Urinary bladder (tissue), 4 donors: ENCODE data around the gene TF. TPM values are rescaled to one million over a fixed set of nuclear protein-coding genes. Genes with fewer than 3 reads are reported as not detected.

Experiments
- DNase-seq: peaks from one replicate; pipeline ENCODE4 v3.0.0-alpha.2; 2015; ENCODE audit errors: extremely low spot score
- H3K27ac ChIP-seq: one replicate; pipeline ENCODE4 v1.5.1; 2013; ENCODE audit warnings: low read depth, mild to moderate bottlenecking, moderate library complexity
- H3K36me3 ChIP-seq: one replicate; pipeline ENCODE4 v1.6.1; 2013; ENCODE audit warnings: mild to moderate bottlenecking, moderate library complexity; ENCODE audit not compliant: insufficient read depth
- H3K4me1 ChIP-seq: one replicate; pipeline ENCODE4 v1.6.1; 2013; ENCODE audit warnings: mild to moderate bottlenecking, moderate library complexity; ENCODE audit not compliant: insufficient read depth
- H3K4me3 ChIP-seq: one replicate; pipeline ENCODE4 v1.5.1; 2013; ENCODE audit warnings: low read depth, low read length
- WGBS: extraction: QIAGEN DNeasy Blood & Tissue Kit; methylation state at CpG from one replicate; pipeline ENCODE4 v1.1.7; 2013; 5-methylcytosine and 5-hydroxymethylcytosine counted together
- polyA plus RNA-seq: library from polyadenylated mRNA; stranded (reverse); fragments of 200-250 nt; gene quantifications from one replicate; pipeline ENCODE4 v1.2.3, GENCODE V29; 2013
- total RNA-seq: library from RNA; depleted of rRNA; stranded (reverse); fragments of >200 nt; gene quantifications from one replicate; pipeline ENCODE4 v1.2.3, GENCODE V29; 2014
- donor health status: healthy with polysubstance abuse.
- donor health status: healthy.

Gene TF
- total RNA-seq (1.2 TPM), polyA plus RNA-seq (6.1 TPM)

DNA sequence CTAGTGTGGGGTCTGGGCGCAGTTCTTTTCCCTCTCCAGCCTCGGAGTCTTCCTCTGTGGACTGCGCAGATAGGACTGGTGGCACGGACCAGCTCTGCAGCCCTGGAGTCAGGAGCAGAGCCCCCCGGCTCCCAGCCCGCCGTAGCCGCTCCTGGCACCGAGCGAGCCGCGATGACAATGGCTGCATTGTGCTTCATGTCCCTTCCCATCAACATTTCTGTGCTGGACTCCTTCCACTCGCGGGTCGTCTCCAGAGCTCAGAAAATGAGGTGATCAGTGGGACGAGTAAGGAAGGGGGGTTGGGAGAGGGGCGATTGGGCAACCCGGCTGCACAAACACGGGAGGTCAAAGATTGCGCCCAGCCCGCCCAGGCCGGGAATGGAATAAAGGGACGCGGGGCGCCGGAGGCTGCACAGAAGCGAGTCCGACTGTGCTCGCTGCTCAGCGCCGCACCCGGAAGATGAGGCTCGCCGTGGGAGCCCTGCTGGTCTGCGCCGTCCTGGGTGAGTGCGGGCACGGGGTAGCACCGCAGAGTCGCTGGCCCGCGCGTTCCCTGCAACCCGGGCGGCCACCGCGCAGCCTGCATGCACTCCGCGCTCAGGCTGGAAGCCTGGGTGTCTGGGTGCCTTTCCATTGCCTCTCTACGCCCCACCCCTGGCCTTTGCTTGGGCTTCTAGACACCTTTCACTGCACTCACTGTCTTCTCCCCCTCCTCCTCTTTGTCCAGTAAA is at the start of gene TF:
TSS of gene TF (plus strand) at position 413 of the 731 bp plus-strand sequence. CDS start at position 461, 48 bp downstream.
- H3K4me3 ChIP-seq = no peak within 1 kb of the TSS

DNA sequence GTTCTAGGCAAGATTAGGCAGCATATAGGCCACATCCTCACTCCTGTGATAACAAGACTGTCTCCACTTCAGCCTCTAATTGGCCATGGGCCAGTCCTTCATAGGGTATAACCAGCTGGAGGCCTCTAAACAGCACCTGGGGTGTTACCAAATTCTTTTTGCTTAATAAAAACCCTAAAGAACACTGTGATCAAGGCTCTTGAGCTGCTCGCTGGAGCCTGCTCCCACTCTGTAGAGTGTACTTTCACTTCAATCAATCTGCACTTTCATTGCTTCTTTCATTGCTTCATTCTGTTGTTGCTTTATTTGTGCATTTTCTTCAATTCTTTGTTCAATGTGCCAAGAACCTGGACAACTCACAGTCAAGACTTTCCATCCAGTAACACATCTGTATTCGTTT is 48.2 kb upstream of the TF start:
- DNase-seq = no peak
- Histone ChIP-seq H3K4me1 (no peaks in the 10 kb centered on the region), H3K4me3 (no peak overlapping the region), H3K36me3 (no peaks in the 10 kb centered on the region), H3K27ac (no peak overlapping the region)
- 79% methylated on average over 2 of the region's 2 CpGs for WGBS

More for the DNA sequence above, at the start of gene TF:
- DNase-seq = no peak
- H3K36me3 ChIP-seq = no peaks in the 10 kb centered on the region
- no peak within 1 kb of the TSS for H3K27ac ChIP-seq
- WGBS = 6% methylated on average over 50 of the region's 50 CpGs
- no peaks in the 10 kb centered on the region for H3K4me1 ChIP-seq

DNA sequence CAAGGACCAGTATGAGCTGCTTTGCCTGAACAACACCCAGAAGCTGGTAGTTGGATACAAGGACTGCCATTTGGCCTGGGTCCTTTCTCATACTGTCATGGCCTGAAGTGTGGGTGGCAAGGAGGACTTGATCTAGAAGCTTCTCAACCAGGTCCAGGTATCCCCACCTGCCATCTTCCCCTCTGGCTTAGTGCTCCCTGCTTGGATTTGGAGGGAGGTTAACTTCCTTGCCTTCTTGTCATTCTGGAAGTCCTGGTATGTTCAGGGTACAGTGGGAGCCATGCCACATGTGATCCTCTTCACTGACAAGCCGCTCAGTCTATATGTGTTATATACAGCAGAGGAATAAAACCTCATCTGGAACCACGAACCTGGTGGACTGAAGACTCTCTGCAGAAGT is 46.7 kb upstream of the TF start:
- Histone ChIP-seq H3K36me3 (no peaks in the 10 kb centered on the region), H3K4me1 (no peaks in the 10 kb centered on the region), H3K27ac (no peak overlapping the region), H3K4me3 (no peak overlapping the region)
- WGBS = 72% methylated on average over 2 of the region's 2 CpGs
- no peak for DNase-seq

DNA sequence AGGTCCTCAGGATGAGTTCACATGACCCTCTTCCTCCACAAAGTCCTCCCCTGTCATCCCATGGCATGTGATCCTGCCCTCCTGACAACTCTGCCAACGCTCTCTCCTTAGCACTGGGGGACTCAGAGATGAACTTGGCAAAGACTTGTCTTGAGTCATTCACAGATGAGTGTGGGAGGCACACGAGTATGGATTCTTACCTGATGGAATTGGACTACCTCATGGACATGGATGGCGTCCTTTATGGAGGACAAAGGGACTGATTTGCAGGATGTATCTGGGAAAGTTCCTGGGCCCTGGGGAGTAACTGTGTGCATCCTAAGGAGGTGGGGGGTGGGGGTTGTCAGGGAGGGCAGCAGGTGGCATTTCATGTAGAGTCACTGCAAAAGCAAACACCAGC is 46.3 kb upstream of the TF start:
- Histone ChIP-seq H3K4me1 (no peaks in the 10 kb centered on the region), H3K4me3 (no peak overlapping the region), H3K27ac (no peak overlapping the region), H3K36me3 (no peaks in the 10 kb centered on the region)
- 85% methylated on average over 3 of the region's 3 CpGs for WGBS
- no peak for DNase-seq

DNA sequence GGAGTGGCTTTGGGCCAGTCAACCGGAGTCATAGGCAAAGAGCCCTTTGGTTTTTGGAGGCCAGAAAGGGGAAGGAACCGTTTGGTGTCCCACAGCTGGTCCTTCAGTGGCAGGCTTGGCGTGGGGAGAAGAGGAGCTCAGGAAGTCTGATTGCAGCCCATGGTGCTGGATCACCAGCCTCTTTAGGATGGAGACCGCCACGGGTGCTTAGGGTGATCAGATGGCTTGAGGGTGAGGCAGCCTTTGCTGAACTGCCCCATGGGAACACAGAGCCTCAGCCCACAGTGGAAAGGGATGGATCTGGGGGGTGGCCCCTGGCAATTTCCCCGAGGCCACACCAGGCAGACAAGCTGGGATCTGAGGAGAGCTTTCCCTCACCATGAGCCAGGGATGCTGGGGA is 45.8 kb upstream of the TF start:
- DNase-seq = no peak
- Histone ChIP-seq H3K4me3 (no peak overlapping the region), H3K27ac (no peak overlapping the region), H3K4me1 (no peaks in the 10 kb centered on the region), H3K36me3 (no peaks in the 10 kb centered on the region)
- 86% methylated on average over 6 of the region's 6 CpGs for WGBS

DNA sequence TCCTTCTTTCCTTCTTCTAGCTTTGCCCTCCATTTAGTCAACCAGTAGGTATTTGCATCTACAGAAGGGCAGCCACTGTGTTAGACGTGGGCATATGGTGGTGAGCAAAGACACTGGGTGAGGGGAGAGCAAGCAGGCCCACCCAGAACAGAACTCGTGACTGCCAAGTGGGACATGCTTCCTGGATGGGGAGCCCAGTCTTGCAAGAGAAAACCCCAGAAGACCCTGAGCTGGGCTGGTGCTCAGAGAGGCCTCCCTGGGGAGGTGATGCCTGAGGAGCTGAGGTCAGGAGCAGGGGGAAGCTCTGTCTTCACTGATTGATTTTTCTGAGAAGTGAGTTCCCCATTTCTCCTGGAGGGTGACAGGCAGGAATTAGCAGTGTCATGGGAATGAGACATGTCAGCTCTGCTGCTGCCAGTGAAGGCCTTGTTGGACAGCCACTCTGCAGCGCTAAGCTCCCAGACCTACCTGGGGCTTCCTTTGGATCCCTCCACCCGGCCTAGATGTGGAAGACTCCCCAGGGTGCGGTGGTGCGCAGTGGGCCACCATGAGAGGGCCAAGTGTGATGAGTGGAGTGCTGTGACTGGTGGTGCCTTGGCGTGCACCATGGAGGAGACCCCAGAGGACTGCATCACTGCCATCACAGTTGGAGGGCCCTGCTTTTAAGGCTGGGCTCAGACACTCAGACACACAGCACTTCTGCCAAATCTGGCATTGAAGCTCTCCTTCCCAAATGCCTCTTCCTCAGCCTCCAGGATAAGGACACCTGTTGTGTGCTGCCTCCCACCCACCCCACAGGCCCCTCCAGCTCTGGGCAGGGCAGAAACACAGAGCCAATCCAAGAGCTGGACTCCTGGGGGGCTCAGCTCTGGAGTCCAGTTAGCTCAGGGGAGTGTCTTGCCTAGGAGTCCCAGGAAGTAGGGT is 44.5 kb upstream of the TF start:
- no peak overlapping the region for H3K4me3 ChIP-seq
- no peaks in the 10 kb centered on the region for H3K36me3 ChIP-seq
- H3K27ac ChIP-seq = no peak overlapping the region
- no peaks in the 10 kb centered on the region for H3K4me1 ChIP-seq
- no peak for DNase-seq
- 91% methylated on average over 7 of the region's 7 CpGs for WGBS

DNA sequence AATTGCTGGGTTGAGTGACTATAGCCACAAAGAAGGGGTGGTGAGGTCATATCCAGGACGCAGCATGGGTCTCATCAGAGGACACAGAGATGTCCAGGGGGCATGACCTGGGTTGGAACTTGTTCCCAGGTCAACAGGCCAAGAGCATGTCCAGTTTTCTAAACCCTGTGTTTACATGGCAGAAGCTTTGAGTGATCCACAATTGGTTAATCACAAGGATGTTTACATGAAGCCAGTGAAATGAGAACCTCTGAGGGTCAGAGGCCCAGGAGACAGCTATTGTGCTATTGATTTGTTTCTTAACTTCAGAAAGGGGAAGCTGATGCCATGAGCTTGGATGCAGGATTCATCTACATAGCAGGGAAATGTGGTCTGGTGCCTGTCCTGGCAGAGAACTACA is 42.3 kb upstream of the TF start:
- DNase-seq = no peak
- H3K4me3 ChIP-seq = no peak overlapping the region
- WGBS = 32% methylated on average over 1 of the region's 1 CpG

DNA sequence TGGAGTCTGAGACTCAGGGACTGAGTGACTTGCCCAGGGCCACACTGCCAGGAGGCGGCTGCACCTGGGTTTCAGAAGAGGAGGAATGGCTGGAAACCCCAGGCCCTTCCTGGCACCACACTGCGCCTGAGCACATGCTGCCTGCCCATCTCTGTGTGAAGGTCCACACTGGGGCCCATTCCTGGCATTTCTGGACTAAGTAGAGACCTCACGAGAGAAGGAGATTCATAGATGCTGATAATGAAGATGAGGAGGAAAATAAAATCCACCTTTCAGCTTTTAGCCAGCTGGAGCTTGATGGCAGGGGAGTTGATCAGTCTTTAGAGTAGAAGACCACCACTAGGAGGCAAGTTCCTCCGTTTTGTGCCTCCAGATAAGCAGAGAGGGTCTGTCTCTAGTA is 40.2 kb upstream of the TF start:
- 77% methylated on average over 4 of the region's 4 CpGs for WGBS

More for the DNA sequence above, 42.3 kb upstream of the TF start:
- H3K36me3 ChIP-seq = no peaks in the 10 kb centered on the region
- no peak overlapping the region for H3K27ac ChIP-seq
- no peaks in the 10 kb centered on the region for H3K4me1 ChIP-seq

DNA sequence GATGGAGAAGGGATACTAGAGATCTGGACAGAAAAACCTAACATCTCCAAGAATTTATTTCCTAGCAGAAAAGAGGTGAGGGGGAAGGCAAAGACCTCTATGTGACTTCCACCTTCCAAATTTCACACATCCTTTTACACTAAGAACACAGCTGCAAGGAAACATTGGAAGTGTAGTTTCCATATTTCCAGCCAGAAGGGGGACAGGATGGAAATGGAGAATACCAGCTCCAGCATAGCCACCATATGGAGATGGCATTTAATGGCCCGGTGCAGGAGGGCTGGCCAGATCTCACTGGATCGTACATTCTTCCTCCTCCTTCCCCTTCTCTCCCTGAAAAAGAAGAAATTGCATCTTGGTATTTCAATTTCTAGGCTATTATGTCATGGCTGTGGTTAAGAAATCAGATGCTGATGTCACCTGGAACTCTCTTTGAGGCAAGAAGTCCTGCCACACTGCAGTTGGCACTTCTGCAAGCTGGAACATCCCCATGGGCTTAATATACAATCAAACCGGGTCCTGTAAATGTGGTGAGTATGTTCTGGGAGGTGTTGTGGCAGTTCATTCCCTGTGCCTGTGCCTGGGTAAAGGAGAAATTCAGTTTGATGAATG is 36.9 kb upstream of the TF start:
- Histone ChIP-seq H3K4me3 (no peak overlapping the region), H3K36me3 (no peaks in the 10 kb centered on the region), H3K27ac (no peak overlapping the region), H3K4me1 (no peaks in the 10 kb centered on the region)
- WGBS = 87% methylated on average over 3 of the region's 3 CpGs
- DNase-seq = no peak

More for the DNA sequence above, 40.2 kb upstream of the TF start:
- no peaks in the 10 kb centered on the region for H3K4me1 ChIP-seq
- no peak for DNase-seq
- no peak overlapping the region for H3K4me3 ChIP-seq
- H3K36me3 ChIP-seq = no peaks in the 10 kb centered on the region
- H3K27ac ChIP-seq = no peak overlapping the region

DNA sequence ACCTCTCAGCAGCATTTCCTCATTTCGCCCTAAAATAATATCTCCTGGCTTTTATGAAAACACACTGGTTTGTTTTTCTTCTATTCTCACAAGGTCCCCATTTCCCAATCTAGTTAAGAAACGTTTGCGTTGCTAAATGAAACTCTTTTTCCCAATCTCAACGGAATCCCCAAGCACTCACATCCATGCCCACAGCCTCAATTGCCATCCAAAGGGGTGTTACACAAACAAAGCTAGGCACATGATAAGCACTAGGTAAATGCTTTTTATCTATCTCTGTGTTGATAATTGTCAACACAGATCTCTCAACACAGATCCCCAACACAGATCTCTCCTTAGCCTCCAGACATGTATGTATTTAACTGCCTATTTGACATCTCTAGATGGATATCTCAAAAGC is 35.2 kb upstream of the TF start:
- Histone ChIP-seq H3K27ac (no peak overlapping the region), H3K4me3 (no peak overlapping the region), H3K36me3 (no peaks in the 10 kb centered on the region), H3K4me1 (no peaks in the 10 kb centered on the region)
- 75% methylated on average over 4 of the region's 4 CpGs for WGBS
- no peak for DNase-seq

DNA sequence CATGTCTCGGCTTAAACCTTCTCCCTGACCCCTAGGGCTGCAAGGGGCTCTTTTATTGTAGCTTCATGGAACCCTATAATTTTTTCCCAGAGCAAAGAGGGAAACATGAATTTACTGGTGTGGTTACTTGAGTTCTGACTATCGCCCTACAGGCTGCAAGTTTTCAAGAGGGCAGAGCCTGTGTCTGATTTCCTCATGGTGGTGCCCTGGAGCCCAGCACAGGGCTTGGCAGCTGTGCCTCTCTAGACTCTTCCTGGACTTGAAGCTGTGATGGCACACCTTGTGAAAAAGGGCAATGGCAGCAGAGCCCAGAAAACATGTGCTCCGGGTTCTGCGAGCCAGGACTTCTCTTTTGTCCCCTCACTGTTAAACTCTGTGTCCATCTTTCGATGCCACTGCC is 34.2 kb upstream of the TF start:
- Histone ChIP-seq H3K27ac (no peak overlapping the region), H3K36me3 (no peaks in the 10 kb centered on the region), H3K4me1 (no peaks in the 10 kb centered on the region), H3K4me3 (no peak overlapping the region)
- 82% methylated on average over 5 of the region's 5 CpGs for WGBS
- no peak for DNase-seq

DNA sequence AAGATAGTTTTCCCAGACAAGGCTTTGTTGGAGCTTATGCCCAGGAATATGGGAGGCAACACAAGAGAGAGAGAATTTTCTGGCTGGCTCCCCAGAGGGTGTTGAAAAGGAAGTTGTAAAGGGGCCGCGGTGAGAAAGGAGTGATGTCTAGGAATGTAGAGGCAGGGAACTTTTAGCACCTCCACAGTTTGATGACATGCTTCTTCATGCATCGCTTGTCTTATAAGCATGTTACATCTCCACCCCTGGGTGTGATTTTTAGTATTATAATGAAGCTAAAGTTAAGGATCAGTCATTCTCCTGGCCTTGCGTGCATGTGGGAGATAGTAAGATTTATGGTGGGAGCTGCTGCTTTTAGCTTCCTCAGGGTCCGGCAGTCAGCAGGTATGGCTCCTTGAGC is 32.8 kb upstream of the TF start:
- WGBS = 77% methylated on average over 5 of the region's 5 CpGs
- Histone ChIP-seq H3K36me3 (no peaks in the 10 kb centered on the region), H3K4me3 (no peak overlapping the region), H3K4me1 (no peaks in the 10 kb centered on the region), H3K27ac (no peak overlapping the region)
- DNase-seq = no peak

DNA sequence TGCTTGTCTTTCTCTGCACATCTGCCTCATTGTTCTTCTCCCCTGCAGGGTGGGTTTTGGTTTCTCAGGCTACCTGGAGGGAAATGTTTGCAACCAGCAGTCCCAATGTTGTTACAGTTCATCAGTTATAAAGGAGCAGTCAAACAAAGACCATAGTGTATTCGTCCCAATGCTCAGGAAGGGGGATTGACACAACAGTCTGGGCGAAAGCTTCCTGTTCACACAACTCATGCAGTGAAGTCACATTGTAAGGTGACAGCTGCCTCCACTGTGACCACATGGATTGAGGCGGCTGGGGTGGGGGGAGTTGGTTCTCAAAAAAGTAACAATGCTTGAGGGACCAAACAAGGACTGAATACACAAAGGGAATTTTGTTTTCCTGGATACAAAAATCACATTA is 28.8 kb upstream of the TF start:
- no peak for DNase-seq
- 69% methylated on average over 3 of the region's 3 CpGs for WGBS
- Histone ChIP-seq H3K4me1 (no peaks in the 10 kb centered on the region), H3K4me3 (no peak overlapping the region), H3K27ac (no peak overlapping the region), H3K36me3 (no peaks in the 10 kb centered on the region)

DNA sequence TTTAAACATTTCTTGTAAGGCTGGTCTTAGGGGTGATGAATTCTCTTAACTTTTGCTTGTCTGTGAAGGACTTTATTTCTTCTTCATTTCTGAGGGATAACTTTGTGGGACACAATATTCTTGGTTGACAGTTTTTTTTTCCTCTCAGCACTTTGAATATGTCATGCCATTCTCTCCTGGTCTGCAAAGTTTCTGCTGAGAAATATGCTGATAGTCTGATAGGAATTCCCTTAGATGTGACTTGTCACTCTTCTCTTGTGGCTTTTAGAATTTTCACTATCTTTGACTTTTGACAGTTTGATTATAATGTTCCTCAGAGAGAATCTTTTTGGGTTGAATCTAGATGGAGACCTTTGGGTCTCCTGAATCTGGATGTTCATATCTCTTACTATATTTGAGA is 23.3 kb upstream of the TF start:
- Histone ChIP-seq H3K4me1 (no peaks in the 10 kb centered on the region), H3K27ac (no peak overlapping the region), H3K36me3 (no peaks in the 10 kb centered on the region), H3K4me3 (no peak overlapping the region)
- no peak for DNase-seq
